Keratinocyte (primary cell): ENCODE measurements around the gene MSMP. TPM values are rescaled to one million over a fixed set of nuclear protein-coding genes. Genes with fewer than 3 reads are reported as not detected.

Source experiments
- DNase-seq: peaks from one replicate; pipeline ENCODE4 v3.0.0-alpha.2; 2011; ENCODE audit warnings: low read depth, missing footprints, low spot score
- FAIRE-seq: peaks from 2 replicates; lab custom pipeline; 2011; peaks lifted over from hg19 to GRCh38; lab: Jason Lieb, UNC
- H2AFZ ChIP-seq: 2 replicates; pipeline ENCODE4 v1.6.0; 2012; ENCODE audit warnings: low read length, control low read depth, inconsistent platforms; ENCODE audit not compliant: control insufficient read depth
- H3K27ac ChIP-seq: 2 replicates; pipeline ENCODE4 v1.5.1; 2011; ENCODE audit warnings: low read length; ENCODE audit not compliant: control insufficient read depth, insufficient read depth
- H3K27me3 ChIP-seq: 3 replicates; pipeline ENCODE4 v1.6.0; 2011; ENCODE audit warnings: low read length; ENCODE audit not compliant: control insufficient read depth, insufficient read depth; ENCODE audit errors: extremely low read depth
- H3K36me3 ChIP-seq, 2 experiments: 2 replicates in 1 of 2; 3 replicates in 1 of 2; pipeline ENCODE4 v1.5.1; 2011; ENCODE audit warnings: low read length in 2 of 2, mild to moderate bottlenecking in 1 of 2; ENCODE audit not compliant: control insufficient read depth in 2 of 2, insufficient read depth in 2 of 2; ENCODE audit errors: extremely low read depth in 1 of 2
- H3K4me1 ChIP-seq: 3 replicates; pipeline ENCODE4 v1.5.1; 2011; ENCODE audit warnings: low read length; ENCODE audit not compliant: control insufficient read depth, insufficient read depth; ENCODE audit errors: extremely low read depth
- H3K4me2 ChIP-seq: 3 replicates; pipeline ENCODE4 v1.6.0; 2011; ENCODE audit warnings: low read depth, low read length; ENCODE audit not compliant: control insufficient read depth, insufficient read depth; ENCODE audit errors: extremely low read depth
- H3K4me3 ChIP-seq, 3 experiments: fragments of 200-600 bp in 1 of 3; sonication (generic) in 1 of 3; 2 replicates in 2 of 3; 3 replicates in 1 of 3; pipeline ENCODE4 v1.5.1; 2011 to 2016; ENCODE audit warnings: low read length in 3 of 3, mild to moderate bottlenecking in 3 of 3, control low read depth in 2 of 3, inconsistent platforms in 1 of 3, low read depth in 1 of 3, mixed read lengths in 1 of 3, mixed run types in 1 of 3, moderate library complexity in 1 of 3; ENCODE audit not compliant: control insufficient read depth in 2 of 3, insufficient read depth in 2 of 3; ENCODE audit errors: extremely low read depth in 1 of 3
- H3K79me2 ChIP-seq: 2 replicates; pipeline ENCODE4 v1.6.0; 2012; ENCODE audit warnings: low read length; ENCODE audit not compliant: control insufficient read depth, insufficient read depth
- H3K9ac ChIP-seq: 3 replicates; pipeline ENCODE4 v1.6.0; 2011; ENCODE audit warnings: low read length; ENCODE audit not compliant: control insufficient read depth, insufficient read depth; ENCODE audit errors: extremely low read depth
- H3K9me1 ChIP-seq: 3 replicates; pipeline ENCODE4 v1.6.0; 2011; ENCODE audit warnings: low read length; ENCODE audit not compliant: control insufficient read depth, insufficient read depth; ENCODE audit errors: extremely low read depth
- H3K9me3 ChIP-seq: 2 replicates; pipeline ENCODE4 v1.5.1; 2012; ENCODE audit warnings: low read depth, low read length; ENCODE audit not compliant: control insufficient read depth
- H4K20me1 ChIP-seq: 3 replicates; pipeline ENCODE4 v1.6.0; 2011; ENCODE audit warnings: low read length; ENCODE audit not compliant: control insufficient read depth, insufficient read depth; ENCODE audit errors: extremely low read depth
- EZH2 ChIP-seq: IDR thresholded peaks from one replicate; pipeline ENCODE4 v1.6.1; 2012; ENCODE audit warnings: inconsistent platforms, mild to moderate bottlenecking, low read length, moderate library complexity
- dilution Hi-C: fragments of 300-500 bp; cut with MboI; formaldehyde crosslinking; loops from one replicate; pipeline ENCODE4 v1.7.0; 2020; ENCODE audit warnings: low sequenced_read_pairs; ENCODE audit not compliant: extremely low pct_ligation_motif_present
- polyA plus RNA-seq, 5 experiments: library from polyadenylated mRNA; depleted of rRNA in 3 of 5; stranded (reverse) in 3 of 5; stranded (forward) in 1 of 5; unstranded in 1 of 5; fragments of >200 nt; gene quantifications; 1 replicate in 1 of 5; 2 replicates in 3 of 5; 3 replicates in 1 of 5; pipeline versions ENCODE4 v1.2.1 to v1.2.3, GENCODE V29; 2011 to 2012; ENCODE audit warnings: missing spikeins in 2 of 5, low read depth in 1 of 5, low replicate concordance in 1 of 5
- TF ChIP-seq, protein P1 (sequence below), 3 experiments: IDR thresholded peaks in 1 of 3; conservative IDR thresholded peaks in 1 of 3; optimal IDR thresholded peaks in 1 of 3; 2 replicates in 2 of 3; 3 replicates in 1 of 3; pipeline versions ENCODE3 to v1.5.1; 2011; ENCODE audit warnings: low read length in 3 of 3, mild to moderate bottlenecking in 3 of 3, moderate library complexity in 2 of 3, control low read depth in 1 of 3, inconsistent platforms in 1 of 3; ENCODE audit not compliant: insufficient read depth in 2 of 3; ENCODE audit errors: extremely low read depth in 1 of 3

The MSMP gene
- polyA plus RNA-seq, 1 donor (not counting 4 experiments of a cell fraction or from before 2014, with no cell fraction given) = not detected

DNA sequence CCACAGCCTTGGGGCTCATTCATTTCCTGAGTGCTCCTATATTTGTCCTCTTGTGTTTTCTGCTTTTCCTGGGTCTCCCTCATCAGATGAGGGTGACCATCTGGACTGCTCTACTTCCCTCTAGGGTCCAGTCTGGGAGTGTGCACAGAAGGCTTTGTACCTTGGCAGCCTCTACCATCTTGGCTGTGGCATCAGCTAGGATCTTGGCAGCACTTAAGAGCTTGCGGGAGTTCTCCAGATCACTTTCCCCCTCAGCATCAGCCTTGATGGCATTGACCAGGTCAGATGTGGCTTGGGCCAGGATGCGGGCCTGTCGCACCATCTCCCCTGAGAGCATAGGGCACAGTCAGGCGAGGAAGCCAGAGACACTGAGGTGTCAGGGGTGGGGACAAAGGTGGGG lies 37.8 kb downstream of the MSMP start:
- Histone ChIP-seq H3K27me3 (no peaks in the 10 kb centered on the region), H3K4me1 (peaks cover 4% of the 10 kb centered on the region), H3K27ac (no peak overlapping the region), H3K79me2 (no peaks in the 10 kb centered on the region), H3K36me3 (peaks cover 81 to 87% of the 10 kb centered on the region in 2 experiments), H4K20me1 (no peaks in the 10 kb centered on the region), H2AFZ (no peak overlapping the region), H3K9me1 (no peaks in the 10 kb centered on the region), H3K9me3 (no peaks in the 10 kb centered on the region), H3K4me3 (no peak overlapping the region), H3K9ac (no peak overlapping the region), H3K4me2 (no peak overlapping the region)
- dilution Hi-C loops = no loop called here
- TF ChIP-seq, protein P1, sequence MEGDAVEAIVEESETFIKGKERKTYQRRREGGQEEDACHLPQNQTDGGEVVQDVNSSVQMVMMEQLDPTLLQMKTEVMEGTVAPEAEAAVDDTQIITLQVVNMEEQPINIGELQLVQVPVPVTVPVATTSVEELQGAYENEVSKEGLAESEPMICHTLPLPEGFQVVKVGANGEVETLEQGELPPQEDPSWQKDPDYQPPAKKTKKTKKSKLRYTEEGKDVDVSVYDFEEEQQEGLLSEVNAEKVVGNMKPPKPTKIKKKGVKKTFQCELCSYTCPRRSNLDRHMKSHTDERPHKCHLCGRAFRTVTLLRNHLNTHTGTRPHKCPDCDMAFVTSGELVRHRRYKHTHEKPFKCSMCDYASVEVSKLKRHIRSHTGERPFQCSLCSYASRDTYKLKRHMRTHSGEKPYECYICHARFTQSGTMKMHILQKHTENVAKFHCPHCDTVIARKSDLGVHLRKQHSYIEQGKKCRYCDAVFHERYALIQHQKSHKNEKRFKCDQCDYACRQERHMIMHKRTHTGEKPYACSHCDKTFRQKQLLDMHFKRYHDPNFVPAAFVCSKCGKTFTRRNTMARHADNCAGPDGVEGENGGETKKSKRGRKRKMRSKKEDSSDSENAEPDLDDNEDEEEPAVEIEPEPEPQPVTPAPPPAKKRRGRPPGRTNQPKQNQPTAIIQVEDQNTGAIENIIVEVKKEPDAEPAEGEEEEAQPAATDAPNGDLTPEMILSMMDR (optimal IDR thresholded peaks at IDR 0.05 in 1 of 3, IDR thresholded peaks at IDR 0.05 in 1 of 3, conservative IDR thresholded peaks at IDR 0.05 in 1 of 3; ENCODE audit: extremely low read depth in 1 of 3, insufficient read depth in 2 of 3, low read length in 3 of 3) = no peak
- TF ChIP-seq EZH2 = no peak
- FAIRE-seq (no peak), DNase-seq (no peak)

DNA sequence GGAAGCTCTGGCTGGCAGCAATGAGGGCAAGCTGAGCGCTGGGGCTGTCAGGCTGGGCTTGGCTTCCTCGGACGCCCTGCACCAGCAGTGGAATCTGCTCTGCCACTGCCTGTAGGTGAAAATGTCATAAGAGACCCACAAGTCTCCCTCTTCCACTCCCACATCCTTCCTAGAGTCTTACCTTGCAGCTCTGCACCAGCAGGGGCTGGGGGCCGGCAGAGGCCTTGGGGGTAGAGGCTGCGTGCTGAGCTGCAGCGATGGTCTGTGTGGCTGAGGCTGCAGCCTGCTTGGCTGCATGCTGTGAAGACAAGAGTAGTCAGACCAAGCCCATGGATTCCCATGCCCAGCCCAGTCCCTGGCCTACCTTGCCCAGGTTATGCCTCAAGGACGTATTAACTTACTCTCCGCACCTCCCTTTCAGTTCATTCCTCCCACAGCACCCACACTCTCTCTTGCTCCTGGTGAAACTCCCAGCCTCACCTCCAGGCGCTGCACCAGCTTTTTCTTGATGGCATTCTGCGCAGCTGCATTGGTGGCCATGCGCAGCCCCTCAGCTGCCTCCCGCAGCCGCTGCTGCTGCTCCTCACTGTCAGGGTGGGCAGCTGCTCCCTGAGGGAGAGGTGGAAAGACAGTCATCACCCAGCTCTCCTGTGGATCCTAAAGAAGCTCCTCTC lies 39.4 kb downstream of the MSMP start:
- no peak for FAIRE-seq
- no peak overlapping the region for H3K27ac ChIP-seq
- H2AFZ ChIP-seq = no peak overlapping the region
- no peaks in the 10 kb centered on the region for H3K79me2 ChIP-seq
- no peak for DNase-seq
- H3K4me2 ChIP-seq = no peak overlapping the region
- no peaks in the 10 kb centered on the region for H3K9me3 ChIP-seq
- no peaks in the 10 kb centered on the region for H3K27me3 ChIP-seq
- TF ChIP-seq, protein P1 (optimal IDR thresholded peaks at IDR 0.05 in 1 of 3, IDR thresholded peaks at IDR 0.05 in 1 of 3, conservative IDR thresholded peaks at IDR 0.05 in 1 of 3; ENCODE audit: extremely low read depth in 1 of 3, insufficient read depth in 2 of 3, low read length in 3 of 3) = no peak
- no peak for TF ChIP-seq EZH2
- H3K4me1 ChIP-seq = peaks cover 4% of the 10 kb centered on the region
- no peak overlapping the region for H3K9ac ChIP-seq
- dilution Hi-C loops = no loop called here
- no peak overlapping the region for H3K4me3 ChIP-seq
- no peaks in the 10 kb centered on the region for H3K9me1 ChIP-seq
- H4K20me1 ChIP-seq = peaks cover 3% of the 10 kb centered on the region
- H3K36me3 ChIP-seq = peaks cover 76 to 86% of the 10 kb centered on the region in 2 experiments
